HepG2 (cell line): ENCODE data around the gene NOC2L. TPM values are rescaled to one million over a fixed set of nuclear protein-coding genes. Genes with fewer than 3 reads are reported as not detected.

Experiments used
- BRCA1 ChIP-seq: sonication (generic); formaldehyde crosslinking; IDR thresholded peaks from 2 replicates; pipeline ENCODE4 v1.4.0; 2020; ENCODE audit warnings: missing genetic modification reagents
- FOSL2 ChIP-seq: sonication (generic); formaldehyde crosslinking; IDR thresholded peaks from 2 replicates; pipeline ENCODE4 v1.4.0; 2020; ENCODE audit warnings: missing genetic modification reagents
- HDAC2 ChIP-seq: sonication (generic); formaldehyde crosslinking; IDR thresholded peaks from 2 replicates; pipeline ENCODE4 v1.4.0; 2020; ENCODE audit warnings: missing genetic modification reagents
- NCOA2 ChIP-seq: sonication (generic); formaldehyde crosslinking; IDR thresholded peaks from 2 replicates; pipeline ENCODE4 v1.8.0; 2022; ENCODE audit warnings: inconsistent platforms
- NONO ChIP-seq, 2 experiments: fragments of 450-650 bp in 1 of 2; sonication (generic) in 1 of 2; formaldehyde crosslinking in 1 of 2; IDR thresholded peaks in 1 of 2; conservative IDR thresholded peaks in 1 of 2; 2 replicates each; pipeline versions ENCODE4 v1.6.1 to v1.8.0; 2017 to 2022; ENCODE audit warnings: mild to moderate bottlenecking in 1 of 2, missing genetic modification reagents in 1 of 2, moderate library complexity in 1 of 2
- RXRA ChIP-seq: sonication (generic); formaldehyde crosslinking; IDR thresholded peaks from 2 replicates; pipeline ENCODE4 v1.5.1; 2020; ENCODE audit warnings: missing genetic modification reagents
- SALL1 ChIP-seq: sonication (generic); formaldehyde crosslinking; IDR thresholded peaks from 2 replicates; pipeline ENCODE4 v1.8.0; 2022; ENCODE audit warnings: mild to moderate bottlenecking, missing genetic modification reagents
- SP5 ChIP-seq: IDR thresholded peaks from 2 replicates; pipeline ENCODE4 v1.6.1; 2016; ENCODE audit warnings: low read depth, borderline replicate concordance
- SRSF4 ChIP-seq: fragments of 200-400 bp; formaldehyde crosslinking; IDR thresholded peaks from one replicate; pipeline ENCODE4 v1.6.1; 2018; ENCODE audit warnings: mild to moderate bottlenecking, low read depth, low read length, moderate library complexity; ENCODE audit not compliant: poor library complexity, severe bottlenecking
- ZBTB1 ChIP-seq: sonication (generic); formaldehyde crosslinking; IDR thresholded peaks from 2 replicates; pipeline ENCODE4 v1.4.0; 2020; ENCODE audit warnings: missing genetic modification reagents, borderline replicate concordance
- ZBTB7A ChIP-seq: sonication (generic); formaldehyde crosslinking; IDR thresholded peaks from 2 replicates; pipeline ENCODE4 v1.8.0; 2022; ENCODE audit warnings: mild to moderate bottlenecking, missing genetic modification reagents
- ZFY ChIP-seq: sonication (generic); formaldehyde crosslinking; IDR thresholded peaks from 2 replicates; pipeline ENCODE4 v1.4.0; 2020; ENCODE audit warnings: missing genetic modification reagents
- ZNF136 ChIP-seq: sonication (generic); formaldehyde crosslinking; IDR thresholded peaks from 2 replicates; pipeline ENCODE4 v1.8.1; 2022; ENCODE audit warnings: low read depth, mild to moderate bottlenecking, moderate library complexity, missing genetic modification reagents
- ZNF326 ChIP-seq: sonication (generic); formaldehyde crosslinking; IDR thresholded peaks from 2 replicates; pipeline ENCODE4 v1.4.0; 2020; ENCODE audit warnings: missing genetic modification reagents, borderline replicate concordance
- ZNF687 ChIP-seq: sonication (generic); formaldehyde crosslinking; IDR thresholded peaks from 2 replicates; pipeline ENCODE4 v1.5.1; 2020; ENCODE audit warnings: mild to moderate bottlenecking, missing genetic modification reagents, moderate library complexity
- ZSCAN12 ChIP-seq: sonication (generic); formaldehyde crosslinking; IDR thresholded peaks from 2 replicates; pipeline ENCODE4 v1.9.0; 2021; ENCODE audit warnings: mild to moderate bottlenecking, missing genetic modification reagents
- ZSCAN25 ChIP-seq: sonication (generic); formaldehyde crosslinking; IDR thresholded peaks from 2 replicates; pipeline ENCODE4 v1.8.0; 2022; ENCODE audit warnings: mild to moderate bottlenecking, missing genetic modification reagents
- polyA plus RNA-seq, 8 experiments: library from polyadenylated mRNA; depleted of rRNA in 3 of 8; stranded (reverse) in 7 of 8; unstranded in 1 of 8; fragments of >200 nt; fragmentation: Illumina TruSeq in 4 of 8; extraction: Trizol in 4 of 8; gene quantifications; 2 replicates each; pipeline versions ENCODE4 v1.2.1 to v1.2.3, GENCODE V29; 2011 to 2016; ENCODE audit warnings: low read depth in 4 of 8, missing spikeins in 1 of 8, mixed read lengths in 1 of 8; ENCODE audit not compliant: insufficient read depth in 1 of 8
- total RNA-seq, 5 experiments: library from RNA; depleted of rRNA; stranded (reverse); fragments of >200 nt; fragmentation: Illumina TruSeq; extraction: Trizol; gene quantifications; 2 replicates each; pipeline ENCODE4 v1.2.3, GENCODE V29; 2016; ENCODE audit warnings: low read depth in 1 of 5
- TF ChIP-seq, protein P1 (sequence below): sonication (generic); formaldehyde crosslinking; IDR thresholded peaks from 2 replicates; pipeline ENCODE4 v1.9.0; 2021; ENCODE audit warnings: mild to moderate bottlenecking, missing genetic modification reagents

NOC2L gene
- total and polyA plus RNA-seq, 2 of the 13 experiments (the other 11 are each of a cell fraction or from before 2014, with no cell fraction given), result 32.0 to 103 TPM

DNA sequence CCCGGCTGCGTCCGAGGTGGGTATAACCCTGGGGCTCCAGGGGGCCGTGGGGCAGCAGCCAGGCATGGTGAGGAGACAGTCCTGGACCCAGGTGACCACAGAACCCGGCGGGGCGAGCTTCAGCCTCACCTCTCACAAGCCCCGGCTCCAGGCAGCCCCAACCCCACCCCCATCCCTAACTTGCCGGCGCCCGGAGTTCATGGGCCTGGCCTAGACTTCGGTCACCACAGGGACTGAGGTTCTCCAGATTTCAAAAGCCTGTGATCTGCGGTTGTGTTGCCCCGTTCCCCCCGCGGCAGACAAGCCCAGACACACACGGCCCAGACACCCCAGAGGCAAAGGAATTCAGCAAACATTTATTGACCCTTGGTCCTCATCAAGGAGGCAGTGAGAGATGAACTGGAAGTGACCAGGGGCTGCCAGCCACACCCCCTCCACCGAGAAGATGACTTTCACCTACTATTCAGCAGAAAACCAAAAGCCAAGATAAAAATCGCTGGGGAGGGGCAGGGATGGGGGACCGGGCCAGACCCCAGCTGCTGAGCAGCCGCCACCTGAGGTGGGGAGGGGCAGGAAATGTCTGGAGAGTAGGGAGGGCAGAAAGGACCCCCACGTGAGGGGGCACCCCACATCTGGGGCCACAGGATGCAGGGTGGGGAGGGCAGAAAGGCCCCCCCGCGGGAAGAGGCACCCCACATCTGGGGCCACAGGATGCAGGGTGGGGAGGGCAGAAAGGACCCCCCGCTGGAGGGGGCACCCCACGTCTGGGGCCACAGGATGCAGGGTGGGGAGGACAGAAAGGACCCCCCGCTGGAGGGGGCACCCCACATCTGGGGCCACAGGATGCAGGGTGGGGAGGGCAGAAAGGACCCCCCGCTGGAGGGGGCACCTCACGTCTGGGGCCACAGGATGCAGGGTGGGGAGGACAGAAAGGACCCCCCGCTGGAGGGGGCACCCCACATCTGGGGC, 36.9 kb upstream of the NOC2L start (continued):
- TF ChIP-seq ZNF687, result peak; percentile 58
- no peak; the same call in 1 of the 2 replicates for TF ChIP-seq HDAC2 (CRISPR knock-in tag)
- TF ChIP-seq ZFY (CRISPR knock-in tag), result peak; percentile 50; the same call in 1 of the 2 replicates
- peak; percentile 55; the same call in 1 of the 2 replicates for TF ChIP-seq SP5 (CRISPR knock-in tag)
- no peak for TF ChIP-seq ZBTB1 (CRISPR knock-in tag)
- peak; percentile 81; the same call in 1 of the 2 replicates for TF ChIP-seq RXRA
- TF ChIP-seq, protein P1, sequence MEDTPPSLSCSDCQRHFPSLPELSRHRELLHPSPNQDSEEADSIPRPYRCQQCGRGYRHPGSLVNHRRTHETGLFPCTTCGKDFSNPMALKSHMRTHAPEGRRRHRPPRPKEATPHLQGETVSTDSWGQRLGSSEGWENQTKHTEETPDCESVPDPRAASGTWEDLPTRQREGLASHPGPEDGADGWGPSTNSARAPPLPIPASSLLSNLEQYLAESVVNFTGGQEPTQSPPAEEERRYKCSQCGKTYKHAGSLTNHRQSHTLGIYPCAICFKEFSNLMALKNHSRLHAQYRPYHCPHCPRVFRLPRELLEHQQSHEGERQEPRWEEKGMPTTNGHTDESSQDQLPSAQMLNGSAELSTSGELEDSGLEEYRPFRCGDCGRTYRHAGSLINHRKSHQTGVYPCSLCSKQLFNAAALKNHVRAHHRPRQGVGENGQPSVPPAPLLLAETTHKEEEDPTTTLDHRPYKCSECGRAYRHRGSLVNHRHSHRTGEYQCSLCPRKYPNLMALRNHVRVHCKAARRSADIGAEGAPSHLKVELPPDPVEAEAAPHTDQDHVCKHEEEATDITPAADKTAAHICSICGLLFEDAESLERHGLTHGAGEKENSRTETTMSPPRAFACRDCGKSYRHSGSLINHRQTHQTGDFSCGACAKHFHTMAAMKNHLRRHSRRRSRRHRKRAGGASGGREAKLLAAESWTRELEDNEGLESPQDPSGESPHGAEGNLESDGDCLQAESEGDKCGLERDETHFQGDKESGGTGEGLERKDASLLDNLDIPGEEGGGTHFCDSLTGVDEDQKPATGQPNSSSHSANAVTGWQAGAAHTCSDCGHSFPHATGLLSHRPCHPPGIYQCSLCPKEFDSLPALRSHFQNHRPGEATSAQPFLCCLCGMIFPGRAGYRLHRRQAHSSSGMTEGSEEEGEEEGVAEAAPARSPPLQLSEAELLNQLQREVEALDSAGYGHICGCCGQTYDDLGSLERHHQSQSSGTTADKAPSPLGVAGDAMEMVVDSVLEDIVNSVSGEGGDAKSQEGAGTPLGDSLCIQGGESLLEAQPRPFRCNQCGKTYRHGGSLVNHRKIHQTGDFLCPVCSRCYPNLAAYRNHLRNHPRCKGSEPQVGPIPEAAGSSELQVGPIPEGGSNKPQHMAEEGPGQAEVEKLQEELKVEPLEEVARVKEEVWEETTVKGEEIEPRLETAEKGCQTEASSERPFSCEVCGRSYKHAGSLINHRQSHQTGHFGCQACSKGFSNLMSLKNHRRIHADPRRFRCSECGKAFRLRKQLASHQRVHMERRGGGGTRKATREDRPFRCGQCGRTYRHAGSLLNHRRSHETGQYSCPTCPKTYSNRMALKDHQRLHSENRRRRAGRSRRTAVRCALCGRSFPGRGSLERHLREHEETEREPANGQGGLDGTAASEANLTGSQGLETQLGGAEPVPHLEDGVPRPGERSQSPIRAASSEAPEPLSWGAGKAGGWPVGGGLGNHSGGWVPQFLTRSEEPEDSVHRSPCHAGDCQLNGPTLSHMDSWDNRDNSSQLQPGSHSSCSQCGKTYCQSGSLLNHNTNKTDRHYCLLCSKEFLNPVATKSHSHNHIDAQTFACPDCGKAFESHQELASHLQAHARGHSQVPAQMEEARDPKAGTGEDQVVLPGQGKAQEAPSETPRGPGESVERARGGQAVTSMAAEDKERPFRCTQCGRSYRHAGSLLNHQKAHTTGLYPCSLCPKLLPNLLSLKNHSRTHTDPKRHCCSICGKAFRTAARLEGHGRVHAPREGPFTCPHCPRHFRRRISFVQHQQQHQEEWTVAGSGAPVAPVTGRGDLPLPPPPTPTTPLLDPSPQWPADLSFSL (CRISPR knock-in tag), result no peak
- peak; percentile 38; the same call in 1 of the 2 replicates for TF ChIP-seq NCOA2 (CRISPR knock-in tag)
- no peak for TF ChIP-seq SRSF4
- no peak for TF ChIP-seq ZSCAN12 (CRISPR knock-in tag)
- peak; percentile 20; the same call in 1 of the 2 replicates for TF ChIP-seq ZBTB7A (CRISPR knock-in tag)
- no peak for TF ChIP-seq BRCA1
- TF ChIP-seq NONO (IDR thresholded peaks at IDR 0.05), result no peak
- no peak; the same call in 1 of the 2 replicates for TF ChIP-seq NONO (CRISPR knock-in tag; conservative IDR thresholded peaks at IDR 0.05)
- peak; percentile 15; the same call in 1 of the 2 replicates for TF ChIP-seq FOSL2 (CRISPR knock-in tag)
- no peak for TF ChIP-seq ZNF136 (CRISPR knock-in tag)
- TF ChIP-seq SALL1 (CRISPR knock-in tag), result peak; percentile 61
- TF ChIP-seq ZNF326 (CRISPR knock-in tag), result no peak
- peak; percentile 46; the same call in 1 of the 2 replicates for TF ChIP-seq ZSCAN25
